ENCODE results near the gene TRIM29. TPM values are rescaled to one million over a fixed set of nuclear protein-coding genes. Genes with fewer than 3 reads are reported as not detected.

The TRIM29 gene
- total RNA-seq, 1 experiment from 2014 or later = not detected

- Mint-ChIP-seq H3K4me3 (no peak overlapping the region), H3K9me3 (peaks cover 0 to 3% of the 10 kb centered on the region in 2 experiments; a peak in 2 of 5 replicates), H3K36me3 (ENCODE audit: insufficient read depth in 1 of 3, low read depth in 3 of 3) (no peaks in the 10 kb centered on the region; a peak in 2 of 7 replicates), H3K4me1 (peaks cover 20 to 44% of the 10 kb centered on the region in 2 experiments), H3K27me3 (ENCODE audit: low read depth) (peaks cover 94% of the 10 kb centered on the region), H3K27ac (no peak overlapping the region)
- H3K4me1 ChIP-seq (ENCODE audit: insufficient read depth, low read length) = no peaks in the 10 kb centered on the region
- no peaks in the 10 kb centered on the region for H3K79me1 ChIP-seq (ENCODE audit: insufficient read depth, low read depth, low read length, poor library complexity, severe bottlenecking)
- no peak overlapping the region for H3K27ac ChIP-seq (ENCODE audit: insufficient read length, low read depth, low read length)
- no peak overlapping the region for H2BK20ac ChIP-seq (ENCODE audit: low read depth, low read length, poor library complexity, severe bottlenecking)
- H2AFZ ChIP-seq (ENCODE audit: low read length) = no peak overlapping the region
- H3T11ph ChIP-seq (ENCODE audit: low read length) = no peak overlapping the region
- no peak overlapping the region for H3K18ac ChIP-seq (ENCODE audit: insufficient read length, low read depth, low read length)
- H4K91ac ChIP-seq (ENCODE audit: insufficient read length, low read depth, low read length) = no peak overlapping the region
- H4K5ac ChIP-seq (ENCODE audit: insufficient read length, low read depth, low read length) = no peak overlapping the region
- H2BK12ac ChIP-seq (ENCODE audit: insufficient read length, low read depth, low read length) = no peak overlapping the region
- H3K23me2 ChIP-seq (ENCODE audit: insufficient read length, low read depth, low read length, poor library complexity, severe bottlenecking) = no peaks in the 10 kb centered on the region
- H3K56ac ChIP-seq (ENCODE audit: insufficient read length, low read depth, low read length) = no peak overlapping the region
- no peak overlapping the region for H3K14ac ChIP-seq (ENCODE audit: insufficient read depth, low read length)
- H3K23ac ChIP-seq (ENCODE audit: insufficient read length, low read depth, low read length) = no peak overlapping the region
- peaks cover 8% of the 10 kb centered on the region for H3K27me3 ChIP-seq (ENCODE audit: insufficient read depth, low read length)
- H2BK15ac ChIP-seq (ENCODE audit: low read depth, low read length) = no peak overlapping the region
- no peak overlapping the region for H4K8ac ChIP-seq (replicated peaks; ENCODE audit: insufficient read length, low read depth, low read length)
- H4K20me1 ChIP-seq (ENCODE audit: control insufficient read depth, insufficient read depth, insufficient read length) = no peaks in the 10 kb centered on the region
- no peak overlapping the region for H2BK5ac ChIP-seq (ENCODE audit: insufficient read length, low read length)
- DNase-seq = peak; percentile 14
- H3K4me2 ChIP-seq (ENCODE audit: insufficient read depth, insufficient read length, low read length) = no peak overlapping the region
- no peak overlapping the region for H3K4ac ChIP-seq (ENCODE audit: low read depth, low read length)
- H3K79me2 ChIP-seq (ENCODE audit: insufficient read depth, low read length) = no peaks in the 10 kb centered on the region
- H3K9ac ChIP-seq (ENCODE audit: extremely low read depth, insufficient read length, low read length) = no peak overlapping the region
- no peak for TF ChIP-seq CTCF (conservative IDR thresholded peaks at IDR 0.05)
- H2AK5ac ChIP-seq (ENCODE audit: insufficient read length, low read length) = no peak overlapping the region
- H2BK120ac ChIP-seq (ENCODE audit: low read depth, low read length, poor library complexity, severe bottlenecking) = no peak overlapping the region
- H3K9me3 ChIP-seq (ENCODE audit: control insufficient read depth, low read depth, low read length) = no peaks in the 10 kb centered on the region
- no CpG with 5 or more reads among the region's 3 CpGs for WGBS (ENCODE audit: extremely low coverage, insufficient read length, low lambda C conversion rate)
Observed at GRCh38 chr11:120185706-120186455, 48.0 kb upstream of the TRIM29 start.

Measured in H9 (cell line).